ENCODE measurements around the gene SCG3.
"Not testable (repeated sequence)": the region's sequence is repeated elsewhere in the genome, so short reads cannot be mapped to it uniquely, and the experiment has no call there.

Gene SCG3

GRCh38 chr15:51681303-51681963 is at the start of gene SCG3:
SCG3 (plus strand) TSS chr15:51681503; CDS start chr15:51681756, 253 bp downstream.
- peak; percentile 69 for DNase-seq

GRCh38 chr15:51634591-51635198 is 46.6 kb upstream of the SCG3 start:
- DNase-seq, result no peak

- DNase-seq, result no peak
Observed at GRCh38 chr15:51641490-51642130, 39.7 kb upstream of the SCG3 start.

DNA sequence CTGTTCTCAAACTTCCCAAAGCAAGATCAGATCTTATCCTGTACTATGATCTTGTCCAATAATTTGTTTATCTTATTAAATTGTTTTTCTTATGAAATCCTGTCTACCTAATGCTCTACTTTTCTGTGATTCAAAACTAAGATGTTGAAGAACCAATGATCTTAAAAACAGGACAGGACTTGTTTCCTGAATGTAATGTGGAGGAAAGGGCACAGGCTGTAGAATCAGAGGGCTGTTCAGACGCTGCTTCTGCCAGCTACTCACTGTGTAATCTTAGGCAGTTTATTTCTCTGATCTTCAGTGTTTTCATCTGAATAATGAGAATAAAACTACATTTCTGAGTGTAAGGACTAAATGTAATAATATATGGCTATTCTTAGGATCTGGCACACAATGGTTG is 38.6 kb upstream of the SCG3 start:
- no peak for DNase-seq

- DNase-seq, result no peak
Observed at GRCh38 chr15:51647128-51647562, 34.2 kb upstream of the SCG3 start.

DNA sequence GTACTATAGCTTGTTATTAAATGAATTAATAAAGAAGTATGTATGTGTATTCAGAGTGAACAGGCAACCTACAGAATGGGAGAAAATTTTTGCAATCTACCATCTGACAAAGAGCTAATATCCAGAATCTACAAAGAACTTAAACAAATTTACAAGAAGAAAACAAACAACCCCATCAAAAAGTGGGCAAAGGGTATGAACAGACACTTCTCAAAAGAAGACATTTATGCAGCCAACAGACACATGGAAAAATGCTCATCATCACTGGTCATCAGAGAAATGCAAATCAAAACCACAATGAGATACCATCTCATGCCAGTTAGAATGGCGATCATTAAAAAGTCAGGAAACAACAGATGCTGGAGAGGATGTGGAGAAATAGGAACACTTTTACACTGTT is 33.2 kb upstream of the SCG3 start:
- DNase-seq, result not testable (repeated sequence)

- DNase-seq, result not testable (repeated sequence)
Observed at GRCh38 chr15:51648643-51649042, 32.7 kb upstream of the SCG3 start.

GRCh38 chr15:51649659-51650521 is 31.4 kb upstream of the SCG3 start:
- peak; percentile 47 for DNase-seq

DNA sequence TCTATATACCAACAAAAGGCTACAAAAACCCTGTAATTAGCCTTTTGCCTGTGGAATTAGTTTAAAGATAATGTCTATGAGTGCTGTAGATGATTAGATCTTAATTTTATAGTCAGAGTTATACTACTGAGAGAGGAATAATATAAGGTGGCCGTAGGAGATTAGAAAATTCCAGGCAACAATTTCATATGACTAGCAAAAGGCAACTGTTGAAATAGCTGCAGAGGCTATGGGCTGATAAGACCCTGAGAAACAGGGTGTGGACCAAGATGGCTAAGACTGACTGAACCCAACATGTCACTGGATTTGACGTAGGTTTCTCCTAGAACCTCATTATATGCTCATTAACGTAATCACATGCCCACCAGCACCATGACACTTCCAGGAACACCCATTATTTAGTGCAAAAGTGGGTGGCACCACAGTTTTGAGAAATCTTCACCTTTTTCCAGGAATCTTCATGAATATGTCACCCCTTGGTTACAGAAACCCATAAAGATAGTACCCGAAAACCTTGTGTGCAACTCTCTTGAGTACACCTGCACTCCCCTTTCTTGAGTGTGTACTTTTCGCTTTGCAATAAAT is 29.1 kb upstream of the SCG3 start:
- DNase-seq, result no peak

GRCh38 chr15:51655401-51656057 is 25.8 kb upstream of the SCG3 start:
- DNase-seq, result not testable (repeated sequence)

GRCh38 chr15:51658664-51659063 is 22.6 kb upstream of the SCG3 start:
- DNase-seq, result no peak

DNA sequence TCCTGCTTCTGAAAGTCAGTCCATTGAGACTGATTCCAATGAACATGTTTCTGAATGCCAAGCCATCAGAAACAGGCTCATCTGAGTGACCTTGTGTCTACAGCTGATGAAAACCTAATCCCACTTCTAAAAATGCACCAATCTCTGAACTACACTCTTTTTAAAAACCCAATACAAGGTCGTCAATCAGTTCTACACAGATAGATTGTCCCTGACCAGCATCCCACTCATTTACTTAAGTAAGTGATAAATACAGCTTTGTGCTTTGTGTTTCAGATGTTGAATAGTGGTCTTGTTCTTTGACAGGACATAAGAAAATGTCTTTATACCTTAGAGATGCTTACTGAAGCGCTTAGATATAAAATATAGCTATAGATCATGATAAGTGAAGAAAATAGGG is 20.2 kb upstream of the SCG3 start:
- DNase-seq, result no peak

DNA sequence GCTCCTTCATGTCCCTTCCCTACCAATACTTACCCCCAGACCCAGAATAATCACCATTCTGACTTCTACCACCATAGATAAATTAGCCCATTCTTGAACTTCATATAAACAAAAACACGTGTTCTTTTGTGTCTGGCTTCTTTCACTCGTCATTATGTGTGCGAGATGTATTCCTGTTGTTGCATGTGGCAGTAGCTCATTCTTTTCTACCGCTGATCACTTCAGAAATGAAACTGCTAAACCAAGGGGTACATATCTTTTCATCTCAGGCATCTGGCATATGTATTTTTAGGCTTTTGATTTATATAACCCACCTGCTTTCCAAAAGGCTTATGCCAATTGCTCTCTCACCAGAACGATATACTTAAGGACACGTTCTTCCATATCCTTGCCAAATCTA is 13.8 kb upstream of the SCG3 start:
- no peak for DNase-seq

DNA sequence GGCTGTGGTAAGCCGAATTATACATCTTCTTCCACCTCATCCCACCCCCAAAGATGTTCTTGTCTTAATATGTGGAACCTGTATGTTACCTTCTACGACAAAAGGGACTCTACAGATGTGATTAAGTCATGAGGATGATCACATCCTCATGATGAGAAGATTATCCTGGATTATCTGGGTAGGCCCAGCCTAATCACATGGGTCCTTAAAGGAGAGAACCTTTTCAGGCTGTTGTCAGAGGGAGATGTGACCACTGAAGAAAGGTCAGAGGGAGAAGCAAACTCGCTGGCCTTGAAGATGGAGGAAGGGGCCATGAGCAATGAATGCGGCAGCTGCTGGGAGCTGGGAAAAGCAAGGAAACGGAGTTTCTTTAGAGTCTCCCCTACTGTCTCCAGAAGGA is 12.9 kb upstream of the SCG3 start:
- no peak for DNase-seq

DNA sequence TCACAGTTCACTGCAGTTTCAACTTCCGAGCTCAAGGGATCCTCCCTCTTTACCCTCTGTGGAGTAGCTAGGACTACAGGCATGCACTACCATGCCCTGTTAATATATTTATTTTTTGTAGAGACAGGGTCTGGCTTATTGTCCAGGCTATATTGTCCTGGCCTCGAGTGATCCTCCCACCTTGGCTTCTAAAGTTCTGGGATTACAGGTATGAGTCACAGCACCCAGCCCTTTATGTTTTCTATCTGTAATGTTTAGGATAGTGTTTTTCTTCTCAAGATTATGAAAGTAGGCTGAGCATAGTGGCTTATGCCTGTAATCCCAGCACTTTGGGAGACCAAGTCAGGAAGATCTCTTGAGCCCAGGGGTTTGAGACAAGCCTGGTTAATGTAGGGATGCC is 11.9 kb upstream of the SCG3 start:
- no peak for DNase-seq

DNA sequence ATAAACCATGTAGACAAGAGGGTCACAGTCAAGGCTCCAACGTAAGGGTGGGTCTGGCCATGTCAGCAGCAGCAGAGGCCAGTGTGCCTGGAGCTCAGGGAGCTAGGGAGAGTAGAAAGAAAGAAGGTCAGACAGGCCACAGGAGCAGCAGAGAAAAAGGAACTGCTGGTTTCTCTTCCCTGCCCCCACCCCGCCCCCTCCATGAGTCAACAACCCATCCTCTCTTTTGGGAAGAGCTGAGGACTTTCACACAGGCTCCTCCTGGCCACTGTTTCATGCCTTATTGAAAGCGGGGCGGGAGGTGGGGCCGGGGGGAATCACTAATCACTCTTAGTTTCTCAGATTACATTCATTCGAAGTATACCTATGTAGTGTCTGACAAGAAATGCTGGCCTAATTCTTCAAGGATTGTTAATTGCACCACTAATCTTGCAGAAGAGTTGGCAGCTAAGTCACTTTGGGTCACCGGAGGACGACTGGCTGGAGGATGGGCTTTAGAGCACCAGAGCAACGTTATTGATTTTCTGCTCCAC is 9.1 kb upstream of the SCG3 start:
- peak; percentile 15 for DNase-seq

DNA sequence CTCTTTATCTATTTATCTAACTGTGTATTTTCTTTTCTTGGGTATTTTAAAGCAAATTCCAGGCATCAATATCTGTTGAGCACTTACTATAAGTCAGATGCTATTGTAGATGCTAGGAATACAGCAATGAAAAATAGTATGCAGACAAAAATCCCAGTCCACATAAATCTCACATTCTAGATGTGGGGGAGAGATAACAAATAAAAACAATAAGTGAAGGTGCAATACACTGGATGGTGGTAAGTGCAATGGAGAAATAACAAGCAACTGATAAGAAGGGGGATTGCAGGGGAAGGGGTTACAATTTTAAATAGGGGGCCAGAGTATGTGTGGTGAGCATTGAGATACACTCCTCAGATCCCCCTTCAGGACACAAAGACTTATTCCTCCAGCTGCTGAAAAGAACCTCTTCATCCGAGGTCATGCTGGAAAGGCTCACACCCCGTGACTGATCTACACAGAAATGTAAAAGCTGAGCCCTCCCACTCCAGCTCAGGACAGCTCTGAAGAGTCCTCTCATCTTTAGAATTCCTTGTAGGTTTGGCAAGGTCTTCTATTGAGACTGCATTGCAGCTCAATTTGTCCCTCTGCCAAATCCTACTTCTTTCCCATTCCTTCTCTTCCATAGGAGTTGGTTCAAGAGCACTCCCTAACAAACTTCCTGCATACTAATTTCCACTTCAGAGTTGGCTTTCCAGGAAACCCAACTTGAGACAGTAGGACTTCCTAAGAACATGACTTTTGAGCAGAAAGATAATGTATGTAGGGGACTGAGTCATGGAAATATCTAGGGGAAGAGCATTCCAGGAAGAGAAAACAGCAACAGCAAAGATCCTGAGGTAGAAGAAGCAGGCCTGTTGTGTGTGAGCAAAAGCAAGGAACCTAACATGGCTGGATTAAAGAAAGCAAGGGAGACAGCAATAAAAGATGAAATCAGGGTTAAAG is 8.1 kb upstream of the SCG3 start:
- peak; percentile 3 for DNase-seq

- DNase-seq, result no peak
Observed at GRCh38 chr15:51675234-51675633, 6.1 kb upstream of the SCG3 start.

DNA sequence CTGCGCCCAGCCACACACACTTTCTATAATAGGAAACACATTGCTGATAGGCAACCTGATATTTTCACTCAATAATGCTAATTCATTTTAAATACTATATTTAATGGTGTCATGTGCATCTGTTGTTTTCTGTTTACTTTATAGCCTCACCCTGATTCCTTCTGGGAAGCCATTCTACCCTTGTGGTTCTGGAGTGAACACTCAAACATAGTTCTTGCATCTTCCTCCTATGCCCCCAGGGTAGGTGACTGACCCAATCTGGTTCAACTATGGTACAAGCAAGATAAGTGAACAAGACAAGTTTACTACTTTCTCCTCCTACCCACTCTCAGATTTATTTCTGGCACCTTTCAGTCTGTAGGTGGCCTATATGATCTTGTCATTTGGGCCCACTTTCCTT is 4.3 kb upstream of the SCG3 start:
- DNase-seq, result no peak

- DNase-seq, result no peak
Observed at GRCh38 chr15:51677452-51677851, 3.9 kb upstream of the SCG3 start.

GRCh38 chr15:51678096-51678495 is 3.2 kb upstream of the SCG3 start:
- DNase-seq, result no peak

All from DMS79 treated with DMSO at 0.1 percent for 48 hours (cell line).